OCI-LY1 (cell line): Measurements from ENCODE around the gene PEX10.

ENCODE experiments used
- H2AFZ ChIP-seq: fragments of 200-600 bp; sonication (generic), shearing (Covaris generic); 2 replicates; pipeline ENCODE4 v1.6.0; 2014; ENCODE audit warnings: antibody characterized with exemption, mild to moderate bottlenecking, low read length
- H3F3A ChIP-seq: fragments of 200-600 bp; sonication (generic), shearing (Covaris generic); 2 replicates; pipeline ENCODE4 v1.6.0; 2014; ENCODE audit warnings: mild to moderate bottlenecking, antibody characterized with exemption, low read length, moderate library complexity; ENCODE audit not compliant: insufficient read depth
- H3K27ac ChIP-seq: fragments of 200-600 bp; sonication (generic); 2 replicates; pipeline ENCODE4 v1.5.1; 2014; ENCODE audit warnings: low read length, mixed run types, mild to moderate bottlenecking, low read depth; ENCODE audit not compliant: poor library complexity, severe bottlenecking
- H3K27me3 ChIP-seq: fragments of 200-600 bp; sonication (generic); 2 replicates; pipeline ENCODE4 v1.6.0; 2014; ENCODE audit warnings: antibody characterized with exemption, mild to moderate bottlenecking, low read length, moderate library complexity; ENCODE audit not compliant: insufficient read depth
- H3K36me3 ChIP-seq: fragments of 200-600 bp; sonication (generic); 2 replicates; pipeline ENCODE4 v1.6.1; 2014; ENCODE audit warnings: mild to moderate bottlenecking, antibody characterized with exemption, low read length, moderate library complexity, mixed read lengths; ENCODE audit not compliant: insufficient read depth
- H3K4me1 ChIP-seq: fragments of 200-600 bp; sonication (generic); 2 replicates; pipeline ENCODE4 v1.5.1; 2014; ENCODE audit warnings: mild to moderate bottlenecking, low read length, moderate library complexity; ENCODE audit not compliant: insufficient read depth, severe bottlenecking
- H3K4me2 ChIP-seq: fragments of 200-600 bp; sonication (generic), shearing (Covaris generic); 2 replicates; pipeline ENCODE4 v1.6.1; 2014; ENCODE audit warnings: low read length
- H3K4me3 ChIP-seq: fragments of 200-600 bp; sonication (generic); 2 replicates; pipeline ENCODE4 v1.5.1; 2014; ENCODE audit warnings: low read length, low read depth, mild to moderate bottlenecking, mixed read lengths; ENCODE audit not compliant: poor library complexity, severe bottlenecking
- H3K79me2 ChIP-seq: fragments of 200-600 bp; shearing (Covaris generic); 2 replicates; pipeline ENCODE4 v1.6.1; 2016; ENCODE audit warnings: mixed run types, low read length, mixed read lengths; ENCODE audit not compliant: insufficient read depth
- H3K9ac ChIP-seq: fragments of 200-600 bp; sonication (generic), shearing (Covaris generic); 2 replicates; pipeline ENCODE4 v1.6.1; 2014; ENCODE audit warnings: mild to moderate bottlenecking, low read length, mixed read lengths
- H3K9me2 ChIP-seq: fragments of 200-600 bp; sonication (generic), shearing (Covaris generic); 2 replicates; pipeline ENCODE4 v1.6.1; 2014; ENCODE audit warnings: low read depth, mild to moderate bottlenecking, low read length, mixed read lengths
- H3K9me3 ChIP-seq: fragments of 200-600 bp; shearing (Covaris generic); 2 replicates; pipeline ENCODE4 v1.6.1; 2014; ENCODE audit warnings: low read length, mixed read lengths
- H4K20me1 ChIP-seq: fragments of 200-600 bp; sonication (generic), shearing (Covaris generic); 2 replicates; pipeline ENCODE4 v1.6.0; 2016; ENCODE audit warnings: mild to moderate bottlenecking, low read length; ENCODE audit not compliant: insufficient read depth
- CTCF ChIP-seq: fragments of 200-600 bp; sonication (generic), shearing (Covaris generic); IDR thresholded peaks from 2 replicates; pipeline ENCODE4 v1.5.1; 2017; ENCODE audit warnings: mild to moderate bottlenecking, antibody characterized with exemption, low read length, moderate library complexity, mixed read lengths
- EZH2 ChIP-seq: fragments of 200-600 bp; sonication (generic), shearing (Covaris generic); IDR thresholded peaks from 2 replicates; pipeline ENCODE4 v1.8.0; 2017; ENCODE audit warnings: borderline replicate concordance, mixed run types, mild to moderate bottlenecking, antibody characterized with exemption, low read length, moderate library complexity, mixed read lengths

Gene PEX10

GRCh38 chr1:2363847-2364513 lies 48.4 kb downstream of the PEX10 start:
- Histone ChIP-seq H3K27me3 (no peaks in the 10 kb centered on the region; the same call in 1 of the 2 replicates), H3K36me3 (no peaks in the 10 kb centered on the region; the same call in 1 of the 2 replicates), H3K4me3 (no peak overlapping the region), H3K4me2 (no peak overlapping the region), H4K20me1 (no peaks in the 10 kb centered on the region), H3K27ac (no peak overlapping the region), H3F3A (no peaks in the 10 kb centered on the region), H3K79me2 (no peaks in the 10 kb centered on the region), H3K9me3 (0 out of 2 replicates have a peak, but pooled peaks cover 2% of the 10 kb centered on the region), H3K9me2 (no peaks in the 10 kb centered on the region), H3K4me1 (no peaks in the 10 kb centered on the region), H2AFZ (no peak overlapping the region), H3K9ac (no peak overlapping the region)
- TF ChIP-seq EZH2 (no peak), CTCF (no peak)

- no peaks in the 10 kb centered on the region for H3K4me1 ChIP-seq
- no peaks in the 10 kb centered on the region for H4K20me1 ChIP-seq
- H3K36me3 ChIP-seq: no peaks in the 10 kb centered on the region; the same call in 1 of the 2 replicates
- H2AFZ ChIP-seq: no peak overlapping the region
- H3K27me3 ChIP-seq: no peaks in the 10 kb centered on the region; the same call in 1 of the 2 replicates
- H3F3A ChIP-seq: no peaks in the 10 kb centered on the region
- no peaks in the 10 kb centered on the region for H3K9me2 ChIP-seq
- H3K4me2 ChIP-seq: no peak overlapping the region
- H3K9me3 ChIP-seq: 0 out of 2 replicates have a peak, but pooled peaks cover 2% of the 10 kb centered on the region
- no peak overlapping the region for H3K9ac ChIP-seq
- no peak overlapping the region for H3K4me3 ChIP-seq
- TF ChIP-seq EZH2 (no peak), CTCF (no peak)
- no peaks in the 10 kb centered on the region for H3K79me2 ChIP-seq
- H3K27ac ChIP-seq: no peak overlapping the region
These were observed 51.6 kb downstream of the PEX10 start for GRCh38 chr1:2360588-2361364.

GRCh38 chr1:2358651-2359640 lies 53.4 kb downstream of the PEX10 start:
- Histone ChIP-seq H3K36me3 (no peaks in the 10 kb centered on the region; the same call in 1 of the 2 replicates), H3K9me2 (no peaks in the 10 kb centered on the region), H4K20me1 (no peaks in the 10 kb centered on the region), H3K9me3 (0 out of 2 replicates have a peak, but pooled peaks cover 1% of the 10 kb centered on the region), H3K9ac (no peak overlapping the region), H3K4me3 (no peak overlapping the region), H2AFZ (no peak overlapping the region), H3K4me2 (no peak overlapping the region), H3K27ac (no peak overlapping the region), H3K79me2 (no peaks in the 10 kb centered on the region), H3K27me3 (no peaks in the 10 kb centered on the region; the same call in 1 of the 2 replicates), H3F3A (no peaks in the 10 kb centered on the region), H3K4me1 (no peaks in the 10 kb centered on the region)
- TF ChIP-seq CTCF (no peak), EZH2 (no peak)
